H9 (cell line): Measurements from ENCODE around the gene STAG2. TPM values are rescaled to one million over a fixed set of nuclear protein-coding genes. Genes with fewer than 3 reads are reported as not detected.

ENCODE experiments used
- DNase-seq: peaks from one replicate; pipeline ENCODE4 v3.0.0-alpha.2; 2017
- H2AFZ ChIP-seq: one replicate; pipeline ENCODE4 v1.6.1; 2013; ENCODE audit warnings: mild to moderate bottlenecking, low read length, control low read depth, moderate library complexity
- H2AK5ac ChIP-seq: 2 replicates; pipeline ENCODE4 v1.6.1; 2013; ENCODE audit warnings: low read length, control low read depth, mixed read lengths; ENCODE audit not compliant: insufficient read length
- H2BK120ac ChIP-seq: one replicate; pipeline ENCODE4 v1.6.1; 2013; ENCODE audit warnings: low read depth, mild to moderate bottlenecking, low read length, control low read depth, inconsistent platforms; ENCODE audit not compliant: poor library complexity, severe bottlenecking
- H2BK12ac ChIP-seq: 2 replicates; pipeline ENCODE4 v1.6.1; 2013; ENCODE audit warnings: low read length, control low read depth, mixed read lengths, low read depth; ENCODE audit not compliant: insufficient read length
- H2BK15ac ChIP-seq: 2 replicates; pipeline ENCODE4 v1.6.1; 2013; ENCODE audit warnings: low read depth, low read length, control low read depth
- H2BK20ac ChIP-seq: one replicate; pipeline ENCODE4 v1.6.1; 2013; ENCODE audit warnings: low read depth, mild to moderate bottlenecking, low read length, control low read depth, inconsistent platforms; ENCODE audit not compliant: poor library complexity, severe bottlenecking
- H2BK5ac ChIP-seq: 2 replicates; pipeline ENCODE4 v1.6.1; 2013; ENCODE audit warnings: low read length, control low read depth, mixed read lengths; ENCODE audit not compliant: insufficient read length
- H3K14ac ChIP-seq: 2 replicates; pipeline ENCODE4 v1.6.1; 2013; ENCODE audit warnings: low read length, control low read depth; ENCODE audit not compliant: insufficient read depth
- H3K18ac ChIP-seq: 2 replicates; pipeline ENCODE4 v1.6.1; 2013; ENCODE audit warnings: low read depth, mild to moderate bottlenecking, mixed read lengths, low read length, control low read depth; ENCODE audit not compliant: insufficient read length
- H3K23ac ChIP-seq: 2 replicates; pipeline ENCODE4 v1.6.1; 2013; ENCODE audit warnings: low read length, control low read depth, mixed read lengths, low read depth; ENCODE audit not compliant: insufficient read length
- H3K23me2 ChIP-seq: 2 replicates; pipeline ENCODE4 v1.6.1; 2013; ENCODE audit warnings: low read depth, mild to moderate bottlenecking, mixed read lengths, low read length, control low read depth; ENCODE audit not compliant: insufficient read length, poor library complexity, severe bottlenecking
- H3K27ac ChIP-seq: 2 replicates; pipeline ENCODE4 v1.5.1; 2013; ENCODE audit warnings: low read length, control low read depth, mixed read lengths, low read depth; ENCODE audit not compliant: insufficient read length
- H3K27me3 ChIP-seq: 2 replicates; pipeline ENCODE4 v1.6.1; 2013; ENCODE audit warnings: low read length, control low read depth, inconsistent platforms; ENCODE audit not compliant: insufficient read depth
- H3K4ac ChIP-seq: 2 replicates; pipeline ENCODE4 v1.6.1; 2013; ENCODE audit warnings: low read depth, mild to moderate bottlenecking, control low read depth, inconsistent platforms, low read length, moderate library complexity
- H3K4me1 ChIP-seq: 2 replicates; pipeline ENCODE4 v1.6.1; 2013; ENCODE audit warnings: low read length, control low read depth, inconsistent platforms; ENCODE audit not compliant: insufficient read depth
- H3K4me2 ChIP-seq: 2 replicates; pipeline ENCODE4 v1.6.1; 2013; ENCODE audit warnings: low read length, control low read depth, mixed read lengths; ENCODE audit not compliant: insufficient read length, insufficient read depth
- H3K56ac ChIP-seq: 2 replicates; pipeline ENCODE4 v1.6.1; 2013; ENCODE audit warnings: low read depth, mild to moderate bottlenecking, mixed read lengths, low read length, control low read depth; ENCODE audit not compliant: insufficient read length
- H3K79me1 ChIP-seq: 2 replicates; pipeline ENCODE4 v1.6.1; 2013; ENCODE audit warnings: low read depth, mild to moderate bottlenecking, moderate library complexity, low read length, control low read depth, inconsistent platforms; ENCODE audit not compliant: insufficient read depth, poor library complexity, severe bottlenecking
- H3K79me2 ChIP-seq: 2 replicates; pipeline ENCODE4 v1.6.1; 2013; ENCODE audit warnings: low read length, control low read depth, inconsistent platforms; ENCODE audit not compliant: insufficient read depth
- H3K9ac ChIP-seq: 2 replicates; pipeline ENCODE4 v1.6.1; 2013; ENCODE audit warnings: low read length, control low read depth, mixed read lengths; ENCODE audit not compliant: insufficient read length; ENCODE audit errors: extremely low read depth
- H3K9me3 ChIP-seq: one replicate; pipeline ENCODE4 v1.6.1; 2013; ENCODE audit warnings: low read depth, low read length, inconsistent platforms; ENCODE audit not compliant: control insufficient read depth
- H3T11ph ChIP-seq: one replicate; pipeline ENCODE4 v1.6.1; 2013; ENCODE audit warnings: mild to moderate bottlenecking, low read length, control low read depth, inconsistent platforms
- H4K20me1 ChIP-seq: one replicate; pipeline ENCODE4 v1.6.1; 2013; ENCODE audit not compliant: control insufficient read depth, insufficient read length, insufficient read depth
- H4K5ac ChIP-seq: 2 replicates; pipeline ENCODE4 v1.6.1; 2013; ENCODE audit warnings: low read depth, mild to moderate bottlenecking, mixed read lengths, low read length, control low read depth; ENCODE audit not compliant: insufficient read length
- H4K8ac ChIP-seq: replicated peaks from 2 replicates; pipeline ENCODE4 v1.6.1; 2013; ENCODE audit warnings: low read length, control low read depth, mixed read lengths, low read depth; ENCODE audit not compliant: insufficient read length
- H4K91ac ChIP-seq: 2 replicates; pipeline ENCODE4 v1.6.1; 2013; ENCODE audit warnings: low read depth, mild to moderate bottlenecking, moderate library complexity, mixed read lengths, low read length, control low read depth; ENCODE audit not compliant: insufficient read length
- H3K27ac Mint-ChIP-seq, 3 experiments: 2 replicates in 2 of 3; 3 replicates in 1 of 3; pipeline ENCODE4 v1.8.0; 2020 to 2021; ENCODE audit warnings: mixed read lengths in 3 of 3, mild to moderate bottlenecking in 1 of 3, moderate library complexity in 1 of 3
- H3K27me3 Mint-ChIP-seq: 2 replicates; pipeline ENCODE4 v1.8.0; 2021; ENCODE audit warnings: low read depth, mild to moderate bottlenecking, moderate library complexity, mixed read lengths
- H3K36me3 Mint-ChIP-seq, 3 experiments: 2 replicates in 2 of 3; 3 replicates in 1 of 3; pipeline ENCODE4 v1.8.0; 2020 to 2021; ENCODE audit warnings: low read depth in 3 of 3, mixed read lengths in 3 of 3; ENCODE audit not compliant: insufficient read depth in 1 of 3
- H3K4me1 Mint-ChIP-seq, 2 experiments: 2 replicates each; pipeline ENCODE4 v1.8.0; 2020; ENCODE audit warnings: mixed read lengths in 2 of 2
- H3K4me3 Mint-ChIP-seq, 2 experiments: 2 replicates in 1 of 2; 3 replicates in 1 of 2; pipeline ENCODE4 v1.8.0; 2020 to 2021; ENCODE audit warnings: mild to moderate bottlenecking in 2 of 2, mixed read lengths in 2 of 2, moderate library complexity in 1 of 2
- H3K9me3 Mint-ChIP-seq, 2 experiments: 2 replicates in 1 of 2; 3 replicates in 1 of 2; pipeline ENCODE4 v1.8.0; 2020; ENCODE audit warnings: mild to moderate bottlenecking in 2 of 2, mixed read lengths in 2 of 2, moderate library complexity in 1 of 2
- WGBS: extraction: QIAGEN DNeasy Blood & Tissue Kit; methylation state at CpG from one replicate; pipeline ENCODE4 v1.1.7; 2013; ENCODE audit warnings: missing lambda C conversion rate, low lambda C conversion rate, mixed read lengths; ENCODE audit not compliant: insufficient read length; ENCODE audit errors: extremely low coverage; 5-methylcytosine and 5-hydroxymethylcytosine counted together
- total RNA-seq: library from RNA; stranded (reverse); gene quantifications from 2 replicates; pipeline ENCODE4 v1.2.1, GENCODE V29; 2021
- TF ChIP-seq, protein P1 (sequence below): fragments of 200-600 bp; sonication (generic); conservative IDR thresholded peaks from 3 replicates; pipeline ENCODE4 v1.8.0; 2021; ENCODE audit warnings: antibody characterized with exemption, mild to moderate bottlenecking

STAG2 gene
- total RNA-seq, 1 experiment from 2014 or later = 81.6 TPM

DNA sequence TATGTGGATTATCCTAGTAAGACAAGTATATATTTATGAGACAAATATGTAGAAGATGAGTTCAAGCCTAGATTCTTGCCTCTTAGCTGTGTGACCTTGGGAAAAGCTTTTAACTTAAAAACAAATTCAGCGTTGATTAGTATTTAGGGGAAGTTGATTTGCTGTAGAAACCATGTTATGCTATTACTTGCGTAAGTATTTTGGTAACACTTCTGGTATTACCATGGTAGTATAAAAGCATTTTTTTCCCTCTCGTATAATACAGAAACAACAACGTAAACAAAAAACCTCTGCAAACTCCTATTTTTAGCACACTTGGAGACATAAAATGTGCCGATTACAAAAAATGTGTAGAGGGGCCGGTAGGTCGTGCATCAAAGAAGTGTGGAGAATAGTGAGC, 33.2 kb downstream of the STAG2 start:
- no peaks in the 10 kb centered on the region for H3K27me3 ChIP-seq
- H2BK15ac ChIP-seq = no peak overlapping the region
- no peak overlapping the region for H3K27ac ChIP-seq

More for the DNA sequence above, 33.2 kb downstream of the STAG2 start:
- no peak for DNase-seq
- Histone ChIP-seq H2BK20ac (no peak overlapping the region), H3K4ac (no peak overlapping the region), H3K56ac (no peak overlapping the region), H2BK5ac (no peak overlapping the region), H2AK5ac (no peak overlapping the region), H3K14ac (no peak overlapping the region), H3K4me1 (no peaks in the 10 kb centered on the region; the same call in 1 of the 2 replicates), H3K18ac (no peak overlapping the region), H3T11ph (no peak overlapping the region), H3K79me2 (peaks cover 20% of the 10 kb centered on the region; the same call in 1 of the 2 replicates), H4K20me1 (no peaks in the 10 kb centered on the region), H4K8ac (no peak overlapping the region), H2BK120ac (no peak overlapping the region), H3K9ac (no peak overlapping the region), H2AFZ (no peak overlapping the region), H3K23ac (no peak overlapping the region), H4K91ac (no peak overlapping the region), H4K5ac (no peak overlapping the region), H2BK12ac (no peak overlapping the region), H3K4me2 (no peak overlapping the region), H3K79me1 (no peaks in the 10 kb centered on the region), H3K23me2 (no peaks in the 10 kb centered on the region), H3K9me3 (peaks cover 5% of the 10 kb centered on the region)
- peaks cover 2 to 10% (median 4%) of the 10 kb centered on the region in 3 experiments; a peak in 5 of 7 replicates for H3K36me3 Mint-ChIP-seq
- TF ChIP-seq, protein P1, sequence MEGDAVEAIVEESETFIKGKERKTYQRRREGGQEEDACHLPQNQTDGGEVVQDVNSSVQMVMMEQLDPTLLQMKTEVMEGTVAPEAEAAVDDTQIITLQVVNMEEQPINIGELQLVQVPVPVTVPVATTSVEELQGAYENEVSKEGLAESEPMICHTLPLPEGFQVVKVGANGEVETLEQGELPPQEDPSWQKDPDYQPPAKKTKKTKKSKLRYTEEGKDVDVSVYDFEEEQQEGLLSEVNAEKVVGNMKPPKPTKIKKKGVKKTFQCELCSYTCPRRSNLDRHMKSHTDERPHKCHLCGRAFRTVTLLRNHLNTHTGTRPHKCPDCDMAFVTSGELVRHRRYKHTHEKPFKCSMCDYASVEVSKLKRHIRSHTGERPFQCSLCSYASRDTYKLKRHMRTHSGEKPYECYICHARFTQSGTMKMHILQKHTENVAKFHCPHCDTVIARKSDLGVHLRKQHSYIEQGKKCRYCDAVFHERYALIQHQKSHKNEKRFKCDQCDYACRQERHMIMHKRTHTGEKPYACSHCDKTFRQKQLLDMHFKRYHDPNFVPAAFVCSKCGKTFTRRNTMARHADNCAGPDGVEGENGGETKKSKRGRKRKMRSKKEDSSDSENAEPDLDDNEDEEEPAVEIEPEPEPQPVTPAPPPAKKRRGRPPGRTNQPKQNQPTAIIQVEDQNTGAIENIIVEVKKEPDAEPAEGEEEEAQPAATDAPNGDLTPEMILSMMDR = no peak
- H3K27ac Mint-ChIP-seq = no peak overlapping the region
- no peak overlapping the region for H3K4me3 Mint-ChIP-seq
- WGBS = no CpG with 5 or more reads among the region's 7 CpGs
- H3K4me1 Mint-ChIP-seq = peaks cover 4 to 26% of the 10 kb centered on the region in 2 experiments; a peak in 3 of 4 replicates
- no peaks in the 10 kb centered on the region for H3K27me3 Mint-ChIP-seq
- H3K9me3 Mint-ChIP-seq = peaks cover 4 to 38% of the 10 kb centered on the region in 2 experiments; a peak in 4 of 5 replicates
